Measurements from ENCODE around the gene SGTA.

The SGTA gene

DNA sequence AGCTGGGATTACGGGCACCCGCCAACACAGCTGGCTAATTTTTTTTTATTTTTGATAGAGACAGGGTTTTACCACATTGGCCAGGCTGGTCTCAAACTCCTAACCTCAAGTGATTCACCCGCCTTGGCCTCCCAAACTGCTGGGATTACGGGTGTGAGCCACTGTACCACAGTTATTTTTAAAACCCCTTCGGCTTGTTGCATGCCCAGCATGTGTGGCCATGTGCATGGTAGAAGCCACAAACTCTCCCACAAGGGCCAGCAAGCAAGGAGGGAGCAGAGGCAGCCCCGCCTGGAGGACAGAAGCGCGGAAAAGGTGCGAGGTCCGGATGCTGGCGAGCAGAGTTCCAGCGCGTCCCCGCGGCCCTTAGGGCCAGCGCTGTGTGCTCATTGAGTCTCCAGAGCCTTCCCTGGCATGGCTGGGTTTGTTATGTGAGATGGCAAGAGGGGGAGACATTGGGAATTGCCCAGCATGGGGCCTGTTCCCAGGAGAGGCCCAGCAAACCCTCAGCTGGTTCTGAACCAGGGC lies 15.1 kb upstream of the SGTA start:
- Histone ChIP-seq H3K4me3 (ENCODE audit: low read depth in 1 of 2, low read length in 1 of 2) (no peak overlapping the region), H3K27me3 (no peaks in the 10 kb centered on the region), H3K36me3 (peaks cover 47% of the 10 kb centered on the region), H3K27ac (no peak overlapping the region), H3K9me3 (no peaks in the 10 kb centered on the region), H3K4me1 (ENCODE audit: control insufficient read depth in 1 of 2, insufficient read depth in 1 of 2, low read depth in 1 of 2, low read length in 1 of 2) (no peaks in the 10 kb centered on the region)
- TF ChIP-seq, protein P1, sequence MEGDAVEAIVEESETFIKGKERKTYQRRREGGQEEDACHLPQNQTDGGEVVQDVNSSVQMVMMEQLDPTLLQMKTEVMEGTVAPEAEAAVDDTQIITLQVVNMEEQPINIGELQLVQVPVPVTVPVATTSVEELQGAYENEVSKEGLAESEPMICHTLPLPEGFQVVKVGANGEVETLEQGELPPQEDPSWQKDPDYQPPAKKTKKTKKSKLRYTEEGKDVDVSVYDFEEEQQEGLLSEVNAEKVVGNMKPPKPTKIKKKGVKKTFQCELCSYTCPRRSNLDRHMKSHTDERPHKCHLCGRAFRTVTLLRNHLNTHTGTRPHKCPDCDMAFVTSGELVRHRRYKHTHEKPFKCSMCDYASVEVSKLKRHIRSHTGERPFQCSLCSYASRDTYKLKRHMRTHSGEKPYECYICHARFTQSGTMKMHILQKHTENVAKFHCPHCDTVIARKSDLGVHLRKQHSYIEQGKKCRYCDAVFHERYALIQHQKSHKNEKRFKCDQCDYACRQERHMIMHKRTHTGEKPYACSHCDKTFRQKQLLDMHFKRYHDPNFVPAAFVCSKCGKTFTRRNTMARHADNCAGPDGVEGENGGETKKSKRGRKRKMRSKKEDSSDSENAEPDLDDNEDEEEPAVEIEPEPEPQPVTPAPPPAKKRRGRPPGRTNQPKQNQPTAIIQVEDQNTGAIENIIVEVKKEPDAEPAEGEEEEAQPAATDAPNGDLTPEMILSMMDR (IDR thresholded peaks at IDR 0.05), result no peak

DNA sequence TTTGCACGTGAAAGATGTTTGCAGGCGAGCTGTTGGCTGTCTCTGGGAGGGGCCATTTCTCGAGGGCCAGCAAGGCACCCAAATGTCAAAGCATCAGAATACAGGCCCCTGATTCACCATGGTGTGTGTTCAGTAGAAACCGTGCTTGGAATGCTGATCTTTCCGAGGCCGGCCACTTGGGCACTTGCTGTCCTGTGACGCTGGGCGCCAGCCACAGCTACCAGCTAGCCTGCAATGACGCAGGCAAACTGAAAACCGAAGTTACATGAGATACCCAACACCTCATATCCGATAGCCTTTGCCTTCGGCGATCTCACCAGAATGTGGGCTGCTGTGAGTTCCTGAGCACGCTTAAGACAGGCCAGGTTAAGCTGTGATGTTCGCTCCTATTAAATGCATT lies 14.2 kb upstream of the SGTA start:
- Histone ChIP-seq H3K27ac (no peak overlapping the region), H3K4me3 (ENCODE audit: low read depth in 1 of 2, low read length in 1 of 2) (no peak overlapping the region), H3K27me3 (no peaks in the 10 kb centered on the region), H3K9me3 (no peaks in the 10 kb centered on the region), H3K4me1 (ENCODE audit: control insufficient read depth in 1 of 2, insufficient read depth in 1 of 2, low read depth in 1 of 2, low read length in 1 of 2) (no peaks in the 10 kb centered on the region), H3K36me3 (peaks cover 41% of the 10 kb centered on the region)
- TF ChIP-seq, protein P1 (IDR thresholded peaks at IDR 0.05), result no peak

- no peaks in the 10 kb centered on the region for H3K4me1 ChIP-seq (ENCODE audit: control insufficient read depth in 1 of 2, insufficient read depth in 1 of 2, low read depth in 1 of 2, low read length in 1 of 2)
- H3K4me3 ChIP-seq (ENCODE audit: low read depth in 1 of 2, low read length in 1 of 2), result no peak overlapping the region
- H3K27ac ChIP-seq, result no peak overlapping the region
- no peaks in the 10 kb centered on the region for H3K27me3 ChIP-seq
- TF ChIP-seq, protein P1 (IDR thresholded peaks at IDR 0.05), result no peak
- no peaks in the 10 kb centered on the region for H3K9me3 ChIP-seq
- peaks cover 41% of the 10 kb centered on the region for H3K36me3 ChIP-seq
Observed at GRCh38 chr19:2796659-2797266, 13.7 kb upstream of the SGTA start.

DNA sequence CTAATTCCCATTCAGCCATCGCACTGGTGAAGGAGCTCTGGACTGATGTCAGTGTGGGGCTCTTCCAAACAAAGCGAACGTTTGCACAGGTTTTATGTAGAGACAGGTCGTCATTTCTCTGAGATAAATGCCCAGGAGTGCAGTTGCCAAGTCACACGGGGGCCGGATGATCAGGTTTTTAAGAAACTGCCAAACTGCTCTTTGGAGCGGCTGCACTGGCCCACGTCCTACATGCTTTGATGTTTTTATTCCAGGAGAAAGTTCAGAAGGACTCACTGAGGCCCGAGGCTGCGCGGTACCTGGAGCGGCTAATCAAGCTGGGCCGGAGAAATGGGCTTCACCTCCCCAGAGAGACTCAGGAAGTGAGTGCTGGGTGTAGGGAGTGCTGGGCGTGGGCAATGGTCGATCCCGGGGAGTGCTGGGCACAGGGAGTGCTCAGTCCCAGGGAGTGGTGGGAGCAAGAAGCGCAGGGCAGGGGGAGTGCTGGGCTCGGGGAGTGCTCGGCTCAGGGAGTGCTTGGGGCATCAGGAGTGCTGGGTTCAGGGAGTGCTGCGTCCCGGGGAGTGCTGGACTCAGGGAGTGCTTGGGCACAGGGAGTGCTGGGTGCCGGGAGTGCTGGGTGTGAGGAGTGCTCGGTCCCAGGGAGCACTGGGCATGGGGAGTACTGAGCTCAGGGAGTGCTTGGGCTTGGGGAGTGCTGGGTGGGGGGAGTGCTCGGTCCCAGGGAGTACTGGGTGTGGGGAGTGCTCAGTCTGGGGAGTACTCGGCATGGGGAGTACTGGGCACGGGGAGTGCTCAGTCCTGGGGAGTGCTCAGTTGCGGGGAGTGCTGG lies 13.0 kb upstream of the SGTA start:
- peaks cover 45% of the 10 kb centered on the region for H3K36me3 ChIP-seq
- H3K4me1 ChIP-seq (ENCODE audit: control insufficient read depth in 1 of 2, insufficient read depth in 1 of 2, low read depth in 1 of 2, low read length in 1 of 2), result no peaks in the 10 kb centered on the region
- H3K27me3 ChIP-seq, result no peaks in the 10 kb centered on the region
- no peak overlapping the region for H3K27ac ChIP-seq
- no peaks in the 10 kb centered on the region for H3K9me3 ChIP-seq
- TF ChIP-seq, protein P1 (IDR thresholded peaks at IDR 0.05), result no peak
- no peak overlapping the region for H3K4me3 ChIP-seq (ENCODE audit: low read depth in 1 of 2, low read length in 1 of 2)

GRCh38 chr19:2793577-2793976 lies 10.5 kb upstream of the SGTA start:
- Histone ChIP-seq H3K4me1 (ENCODE audit: control insufficient read depth in 1 of 2, insufficient read depth in 1 of 2, low read depth in 1 of 2, low read length in 1 of 2) (no peaks in the 10 kb centered on the region), H3K36me3 (peaks cover 42% of the 10 kb centered on the region), H3K27ac (no peak overlapping the region), H3K27me3 (no peaks in the 10 kb centered on the region), H3K4me3 (ENCODE audit: low read depth in 1 of 2, low read length in 1 of 2) (no peak overlapping the region), H3K9me3 (no peaks in the 10 kb centered on the region)
- TF ChIP-seq, protein P1 (IDR thresholded peaks at IDR 0.05), result no peak
